ENCODE data around the gene PSMB4.
"Not testable (repeated sequence)": the region's sequence is repeated elsewhere in the genome, so short reads cannot be mapped to it uniquely, and the experiment has no call there.

PSMB4 gene

DNA sequence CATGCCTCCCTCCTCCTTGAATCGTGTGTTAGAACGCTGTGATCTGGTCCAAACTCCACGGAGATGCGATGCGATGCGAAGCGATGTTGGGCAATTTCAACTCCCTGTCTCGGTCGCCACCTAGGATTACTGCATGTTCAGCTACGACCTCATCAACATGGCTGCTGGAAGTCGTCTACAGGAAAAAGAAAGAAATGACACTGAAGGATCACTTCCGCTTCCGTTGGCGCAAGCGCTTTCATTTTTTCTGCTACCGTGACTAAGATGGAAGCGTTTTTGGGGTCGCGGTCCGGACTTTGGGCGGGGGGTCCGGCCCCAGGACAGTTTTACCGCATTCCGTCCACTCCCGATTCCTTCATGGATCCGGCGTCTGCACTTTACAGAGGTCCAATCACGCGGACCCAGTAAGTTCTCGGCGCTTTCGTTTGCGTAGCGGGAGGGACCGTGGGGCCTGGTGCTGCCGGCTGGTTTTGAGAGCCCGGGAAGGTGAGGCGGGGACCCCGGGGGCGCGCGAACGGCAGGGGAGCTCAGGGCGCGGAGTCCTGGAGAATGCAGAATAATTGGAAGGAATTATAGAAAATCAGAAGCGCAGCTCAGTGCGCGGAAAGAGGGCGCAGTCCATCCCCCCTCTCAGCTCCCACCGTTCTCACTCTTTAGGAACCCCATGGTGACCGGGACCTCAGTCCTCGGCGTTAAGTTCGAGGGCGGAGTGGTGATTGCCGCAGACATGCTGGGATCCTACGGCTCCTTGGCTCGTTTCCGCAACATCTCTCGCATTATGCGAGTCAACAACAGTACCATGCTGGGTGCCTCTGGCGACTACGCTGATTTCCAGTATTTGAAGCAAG lies at the start of gene PSMB4:
Gene PSMB4 (plus strand): TSS at position 250 of the 848 bp plus-strand sequence. CDS start 15 bp downstream, at position 265.
- no peak for TF ChIP-seq ZFX (IDR thresholded peaks at IDR 0.05; ENCODE audit: borderline replicate concordance)
- TF ChIP-seq, protein P1, sequence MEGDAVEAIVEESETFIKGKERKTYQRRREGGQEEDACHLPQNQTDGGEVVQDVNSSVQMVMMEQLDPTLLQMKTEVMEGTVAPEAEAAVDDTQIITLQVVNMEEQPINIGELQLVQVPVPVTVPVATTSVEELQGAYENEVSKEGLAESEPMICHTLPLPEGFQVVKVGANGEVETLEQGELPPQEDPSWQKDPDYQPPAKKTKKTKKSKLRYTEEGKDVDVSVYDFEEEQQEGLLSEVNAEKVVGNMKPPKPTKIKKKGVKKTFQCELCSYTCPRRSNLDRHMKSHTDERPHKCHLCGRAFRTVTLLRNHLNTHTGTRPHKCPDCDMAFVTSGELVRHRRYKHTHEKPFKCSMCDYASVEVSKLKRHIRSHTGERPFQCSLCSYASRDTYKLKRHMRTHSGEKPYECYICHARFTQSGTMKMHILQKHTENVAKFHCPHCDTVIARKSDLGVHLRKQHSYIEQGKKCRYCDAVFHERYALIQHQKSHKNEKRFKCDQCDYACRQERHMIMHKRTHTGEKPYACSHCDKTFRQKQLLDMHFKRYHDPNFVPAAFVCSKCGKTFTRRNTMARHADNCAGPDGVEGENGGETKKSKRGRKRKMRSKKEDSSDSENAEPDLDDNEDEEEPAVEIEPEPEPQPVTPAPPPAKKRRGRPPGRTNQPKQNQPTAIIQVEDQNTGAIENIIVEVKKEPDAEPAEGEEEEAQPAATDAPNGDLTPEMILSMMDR (IDR thresholded peaks at IDR 0.05): peak; percentile 80
- H3K27ac ChIP-seq: peak within 1 kb of the TSS; percentile 75

DNA sequence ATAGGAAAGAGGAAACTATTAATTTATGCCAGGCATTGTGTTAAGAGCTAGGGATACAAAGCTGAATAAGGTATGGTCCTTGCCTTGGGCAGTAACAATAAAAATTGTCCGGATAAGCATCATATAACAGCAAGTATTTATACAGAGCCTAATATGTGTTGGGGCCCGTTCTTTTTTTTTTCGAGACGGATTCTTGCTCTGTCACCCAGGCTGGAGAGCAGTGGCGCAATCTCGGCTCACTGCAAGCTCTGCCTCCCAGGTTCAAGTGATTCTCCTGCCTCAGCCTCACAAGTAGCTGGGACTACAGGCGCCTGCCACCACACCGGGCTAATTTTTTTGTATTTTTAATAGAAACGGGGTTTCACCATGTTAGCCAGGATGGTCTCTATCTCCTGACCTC lies 49.0 kb upstream of the PSMB4 start:
- H3K27ac ChIP-seq: not testable (repeated sequence)

DNA sequence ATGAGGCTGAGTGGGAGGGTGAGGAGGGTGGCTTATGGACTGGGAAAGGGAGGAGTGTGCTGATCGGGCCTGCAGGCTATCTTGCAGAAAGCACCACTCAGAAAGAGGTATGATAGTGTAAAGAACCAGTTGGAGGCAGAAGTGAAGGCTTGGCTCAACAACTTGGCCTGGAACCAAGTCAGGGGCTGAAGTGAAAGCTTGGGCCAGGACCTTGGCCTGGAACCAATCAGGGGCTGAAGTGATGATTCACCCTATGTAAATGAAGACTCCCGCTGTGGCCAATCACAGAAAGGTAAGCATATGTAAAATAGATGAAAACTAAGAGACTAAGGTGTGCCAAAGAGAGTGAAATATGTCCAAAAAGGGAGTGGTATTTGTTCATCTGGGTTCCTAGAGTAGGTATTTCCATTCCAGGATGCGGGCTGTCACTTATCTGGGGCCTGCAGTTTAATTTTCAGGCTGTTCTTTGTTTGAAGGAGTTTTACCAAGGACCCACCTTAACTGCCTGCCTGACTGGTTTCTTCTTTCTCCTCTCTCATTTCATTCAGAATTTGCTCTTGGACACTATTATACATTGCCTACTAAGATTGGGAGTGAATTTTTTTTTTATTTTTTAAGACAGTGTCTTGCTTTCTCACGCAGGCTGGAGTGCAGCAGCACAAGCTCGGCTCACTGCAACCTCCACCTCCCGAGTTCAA lies 47.2 kb upstream of the PSMB4 start:
- TF ChIP-seq, protein P1 (IDR thresholded peaks at IDR 0.05): no peak
- no peak for TF ChIP-seq ZFX (IDR thresholded peaks at IDR 0.05; ENCODE audit: borderline replicate concordance)
- H3K27ac ChIP-seq: peak overlapping the region; percentile 57

DNA sequence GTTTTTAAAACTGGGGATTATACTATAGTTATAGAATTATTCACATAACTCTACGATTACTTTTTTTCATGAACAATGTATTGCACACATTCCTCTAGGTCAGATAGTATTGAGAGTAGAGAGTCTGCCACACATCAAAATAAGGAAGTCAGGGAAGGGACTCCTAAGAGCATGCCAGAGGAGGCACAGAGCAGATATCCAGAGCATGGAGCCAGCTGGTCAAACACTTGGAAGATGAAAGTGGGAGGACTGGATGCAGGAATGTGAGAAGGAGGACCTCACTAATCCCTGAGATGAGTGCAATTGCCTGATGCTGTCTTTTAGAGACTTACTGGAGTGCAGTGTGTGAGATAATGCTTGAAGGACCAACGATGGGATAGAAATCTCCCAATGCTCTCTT lies 42.7 kb upstream of the PSMB4 start:
- TF ChIP-seq ZFX (IDR thresholded peaks at IDR 0.05; ENCODE audit: borderline replicate concordance): no peak
- TF ChIP-seq, protein P1 (IDR thresholded peaks at IDR 0.05): no peak
- no peak overlapping the region for H3K27ac ChIP-seq

DNA sequence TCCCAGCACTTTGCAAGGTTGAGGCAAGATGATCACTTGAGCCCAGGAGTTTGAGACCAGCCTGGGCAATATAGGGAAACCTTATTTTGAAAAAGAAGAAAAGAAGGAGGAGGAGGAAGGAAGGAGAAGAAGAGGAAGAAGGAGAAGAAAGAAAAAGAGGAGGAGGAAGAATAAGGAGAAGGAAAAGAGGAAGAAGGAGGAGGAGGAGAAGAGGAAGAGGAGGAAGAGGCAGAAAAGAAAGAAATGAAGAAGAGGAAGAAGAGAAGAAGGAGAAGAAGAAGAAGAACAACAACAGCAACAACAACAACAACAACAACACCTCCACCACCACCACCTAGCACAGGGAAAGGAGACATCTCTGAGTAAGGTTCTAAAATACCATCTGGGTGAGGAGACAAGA lies 37.5 kb upstream of the PSMB4 start:
- TF ChIP-seq ZFX (IDR thresholded peaks at IDR 0.05; ENCODE audit: borderline replicate concordance): no peak
- TF ChIP-seq, protein P1 (IDR thresholded peaks at IDR 0.05): no peak
- no peak overlapping the region for H3K27ac ChIP-seq

DNA sequence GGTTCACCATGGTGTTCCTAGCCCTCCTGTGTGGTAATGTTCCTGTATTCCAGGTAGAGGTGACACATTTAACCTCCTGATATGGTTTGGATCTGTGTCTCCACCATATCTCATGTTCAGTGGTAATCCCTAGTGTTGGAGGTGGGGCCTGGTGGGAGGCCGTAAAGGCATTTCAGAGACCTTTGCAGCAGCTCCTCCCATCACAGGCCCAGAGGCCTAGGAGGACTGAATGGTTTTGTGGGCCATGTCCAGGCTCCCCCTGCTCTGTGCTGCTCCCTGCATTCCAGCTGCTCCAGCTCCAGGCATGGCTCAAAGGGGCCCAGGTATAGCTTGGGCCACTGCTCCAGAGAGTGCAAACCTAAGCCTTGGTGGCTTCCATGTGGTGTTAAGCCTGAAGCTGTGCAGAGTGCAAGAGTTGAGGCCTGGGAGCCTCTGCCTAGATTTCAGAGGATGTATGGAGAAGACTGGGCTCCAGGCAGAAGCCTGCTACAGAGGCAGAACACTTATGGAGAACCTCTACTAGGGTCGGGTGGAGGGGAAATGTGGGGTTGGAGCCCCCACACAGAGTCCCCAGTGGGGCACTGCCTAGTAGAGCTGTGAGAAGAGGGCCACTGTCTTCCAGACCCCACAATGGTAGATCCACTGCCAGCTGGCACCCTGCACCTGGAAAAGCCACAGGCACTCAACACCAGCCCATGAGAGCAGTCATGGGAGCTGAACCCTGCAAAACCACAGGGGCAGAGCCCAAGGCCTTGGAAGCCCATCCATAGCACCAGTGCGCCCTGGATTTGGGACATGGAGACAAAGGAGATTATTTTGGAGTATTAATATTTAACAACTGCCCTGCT lies 36.8 kb upstream of the PSMB4 start:
- H3K27ac ChIP-seq: no peak overlapping the region
- TF ChIP-seq ZFX (IDR thresholded peaks at IDR 0.05; ENCODE audit: borderline replicate concordance): no peak

DNA sequence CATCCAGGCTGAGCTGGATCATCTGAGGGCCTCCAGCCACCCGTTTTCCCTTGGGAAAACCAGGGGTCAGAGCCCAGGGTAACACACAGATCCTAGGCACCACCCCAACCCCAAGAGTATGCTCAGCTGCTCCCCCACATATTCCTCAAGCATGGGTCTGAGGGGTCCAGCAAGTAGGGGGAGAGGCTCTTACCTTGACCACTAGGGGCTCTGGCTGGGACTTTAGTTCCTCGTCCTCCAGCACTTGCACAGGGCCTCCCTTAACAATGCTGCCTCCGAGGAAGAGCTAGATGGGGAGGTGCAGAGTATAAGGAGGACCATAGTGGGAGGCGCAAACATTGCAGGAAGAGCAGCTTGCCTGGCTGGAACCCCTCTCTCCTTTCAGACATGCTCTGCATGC lies 34.4 kb upstream of the PSMB4 start:
- no peak for TF ChIP-seq ZFX (IDR thresholded peaks at IDR 0.05; ENCODE audit: borderline replicate concordance)
- TF ChIP-seq, protein P1 (IDR thresholded peaks at IDR 0.05): no peak
- no peak overlapping the region for H3K27ac ChIP-seq
